OCI-LY3 (cell line): ENCODE results near the gene SLC19A1.

Experiments
- EZH2phosphoT487 ChIP-seq: fragments of 200-600 bp; shearing (Covaris generic); IDR thresholded peaks from 2 replicates; pipeline ENCODE4 v1.6.1; 2018; ENCODE audit warnings: antibody characterized with exemption, mixed run types, low read depth
- TF ChIP-seq, protein P1 (sequence below): fragments of 200-600, 300-600 bp; sonication (generic); IDR thresholded peaks from 2 replicates; pipeline ENCODE4 v1.5.1; 2014; ENCODE audit warnings: antibody characterized with exemption, low read length, low read depth

DNA sequence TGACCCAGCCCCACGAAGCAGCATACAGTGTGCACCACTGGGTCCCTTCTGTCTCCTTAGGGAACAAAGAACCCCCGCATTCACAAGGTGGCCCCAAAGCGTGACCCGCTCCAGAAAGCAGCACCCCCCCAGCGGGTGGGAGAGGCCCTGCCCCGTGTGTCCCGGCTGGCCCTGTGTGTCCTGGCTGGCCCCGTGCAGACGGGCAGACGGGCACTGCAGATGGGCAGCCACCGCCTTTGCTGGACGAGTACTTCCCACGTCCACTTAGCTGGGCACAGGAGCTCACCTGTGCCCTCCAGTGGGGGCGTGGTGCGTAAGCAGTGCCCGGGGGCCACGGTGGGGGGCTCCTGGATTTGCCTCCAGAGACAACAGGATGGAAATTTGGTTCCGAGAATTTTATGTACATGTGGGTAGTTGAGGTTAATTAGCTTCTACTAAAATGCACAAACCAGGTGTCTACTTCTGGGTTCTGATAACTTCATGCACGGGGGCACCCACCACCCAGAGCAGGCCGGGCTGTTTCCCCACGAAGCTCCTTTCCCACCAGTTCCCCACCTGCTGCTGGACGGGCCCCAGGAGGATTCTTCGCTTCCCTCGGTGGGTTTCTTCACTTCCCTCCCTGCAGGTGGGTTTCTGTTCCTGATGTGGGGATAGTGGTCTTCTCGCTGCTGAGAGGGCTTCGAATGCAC, 33.2 kb upstream of the SLC19A1 start:
- TF ChIP-seq, protein P1, sequence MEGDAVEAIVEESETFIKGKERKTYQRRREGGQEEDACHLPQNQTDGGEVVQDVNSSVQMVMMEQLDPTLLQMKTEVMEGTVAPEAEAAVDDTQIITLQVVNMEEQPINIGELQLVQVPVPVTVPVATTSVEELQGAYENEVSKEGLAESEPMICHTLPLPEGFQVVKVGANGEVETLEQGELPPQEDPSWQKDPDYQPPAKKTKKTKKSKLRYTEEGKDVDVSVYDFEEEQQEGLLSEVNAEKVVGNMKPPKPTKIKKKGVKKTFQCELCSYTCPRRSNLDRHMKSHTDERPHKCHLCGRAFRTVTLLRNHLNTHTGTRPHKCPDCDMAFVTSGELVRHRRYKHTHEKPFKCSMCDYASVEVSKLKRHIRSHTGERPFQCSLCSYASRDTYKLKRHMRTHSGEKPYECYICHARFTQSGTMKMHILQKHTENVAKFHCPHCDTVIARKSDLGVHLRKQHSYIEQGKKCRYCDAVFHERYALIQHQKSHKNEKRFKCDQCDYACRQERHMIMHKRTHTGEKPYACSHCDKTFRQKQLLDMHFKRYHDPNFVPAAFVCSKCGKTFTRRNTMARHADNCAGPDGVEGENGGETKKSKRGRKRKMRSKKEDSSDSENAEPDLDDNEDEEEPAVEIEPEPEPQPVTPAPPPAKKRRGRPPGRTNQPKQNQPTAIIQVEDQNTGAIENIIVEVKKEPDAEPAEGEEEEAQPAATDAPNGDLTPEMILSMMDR: no peak
- no peak for TF ChIP-seq EZH2phosphoT487
